Midbrain (tissue), 1 donor: ENCODE results near the gene ALDH3A1.
"Not testable (repeated sequence)": the region's sequence is repeated elsewhere in the genome, so short reads cannot be mapped to it uniquely, and the experiment has no call there.

Experiments
- DNase-seq: peaks from one replicate; lab custom pipeline; 2025; lab: John Stamatoyannopoulos, UW

ALDH3A1 gene

GRCh38 chr17:19747829-19748806 is at the start of gene ALDH3A1:
Gene ALDH3A1, minus strand, starts transcription at chr17:19748298. Its CDS starts 3,169 bp downstream, at chr17:19745129.
- no peak for DNase-seq

- DNase-seq = no peak
These were observed 48.4 kb upstream of the ALDH3A1 start for GRCh38 chr17:19796457-19796856.

- DNase-seq = no peak
These were observed 43.9 kb upstream of the ALDH3A1 start for GRCh38 chr17:19791918-19792550.

GRCh38 chr17:19787733-19788357 is 39.7 kb upstream of the ALDH3A1 start:
- peak; percentile 17 for DNase-seq

- DNase-seq = no peak
These were observed 37.8 kb upstream of the ALDH3A1 start for GRCh38 chr17:19785854-19786253.

GRCh38 chr17:19781488-19782458 is 33.7 kb upstream of the ALDH3A1 start:
- DNase-seq = no peak

- no peak for DNase-seq
These were observed 32.7 kb upstream of the ALDH3A1 start for GRCh38 chr17:19780846-19781245.

- DNase-seq = no peak
These were observed 25.4 kb upstream of the ALDH3A1 start for GRCh38 chr17:19773534-19773933.

- DNase-seq = no peak
These were observed 24.0 kb upstream of the ALDH3A1 start for GRCh38 chr17:19771971-19772630.

- no peak for DNase-seq
These were observed 23.1 kb upstream of the ALDH3A1 start for GRCh38 chr17:19770985-19771735.

GRCh38 chr17:19769946-19770652 is 22.0 kb upstream of the ALDH3A1 start:
- DNase-seq = no peak

- DNase-seq = no peak
These were observed 20.1 kb upstream of the ALDH3A1 start for GRCh38 chr17:19768046-19768782.

GRCh38 chr17:19766421-19767270 is 18.5 kb upstream of the ALDH3A1 start:
- peak; percentile 82 for DNase-seq

- DNase-seq = no peak
These were observed 17.9 kb upstream of the ALDH3A1 start for GRCh38 chr17:19766016-19766415.

- DNase-seq = not testable (repeated sequence)
These were observed 15.9 kb upstream of the ALDH3A1 start for GRCh38 chr17:19763991-19764390.

GRCh38 chr17:19763416-19763815 is 15.3 kb upstream of the ALDH3A1 start:
- no peak for DNase-seq

- peak; percentile 40 for DNase-seq
These were observed 14.4 kb upstream of the ALDH3A1 start for GRCh38 chr17:19762515-19762961.

- no peak for DNase-seq
These were observed 12.6 kb upstream of the ALDH3A1 start for GRCh38 chr17:19760746-19761145.
